GM12878 (cell line): ENCODE data around the gene DICER1. TPM values are rescaled to one million over a fixed set of nuclear protein-coding genes. Genes with fewer than 3 reads are reported as not detected.

Experiments
- ATAC-seq: fragments of 200-7000 bp; cut with Tn5 transposase; 3 replicates; pipeline ENCODE4 v1.9.1; 2020; ENCODE audit warnings: mild to moderate bottlenecking, moderate library complexity
- BruUV-seq: library from RNA; stranded (reverse); fragments of 400-500 nt; replicated peaks from 2 replicates; lab custom pipeline; 2021; lab: Mats Ljungman, UMichigan
- CTCF ChIA-PET: fragments of 300-600 bp; sonication (Branson Sonifier 250); formaldehyde crosslinking; extraction: SDS; loops from one replicate; lab custom pipeline; 2021; ENCODE audit warnings: inconsistent platforms; lab: Yijun Ruan, JAX
- POLR2A ChIA-PET: fragments of 350-600 bp; formaldehyde crosslinking; extraction: SDS; loops from one replicate; lab custom pipeline; 2021; ENCODE audit warnings: inconsistent platforms; lab: Charles Lee
- RAD21 ChIA-PET: fragments of 300-600 bp; sonication (Branson Sonifier 250); formaldehyde crosslinking; loops from one replicate; lab custom pipeline; 2023; ENCODE audit warnings: antibody characterized with exemption; ENCODE audit not compliant: unreplicated experiment; lab: Charles Lee
- SMC1A ChIA-PET: fragments of 300-600 bp; sonication (Branson Sonifier 250); formaldehyde crosslinking; loops from one replicate; lab custom pipeline; 2023; ENCODE audit not compliant: unreplicated experiment, uncharacterized antibody; lab: Charles Lee
- DNase-seq: peaks from one replicate; pipeline ENCODE4 v3.0.0-alpha.2; 2011; ENCODE audit warnings: low read depth, low spot score
- FAIRE-seq: peaks from 3 replicates; lab custom pipeline; 2011; peaks lifted over from hg19 to GRCh38; lab: Jason Lieb, UNC
- H2AFZ ChIP-seq: 2 replicates; pipeline ENCODE4 v1.6.0; 2011; ENCODE audit warnings: low read depth, low read length, control low read depth; ENCODE audit not compliant: control insufficient read depth
- H3K27ac ChIP-seq: 2 replicates; pipeline ENCODE4 v1.5.1; 2011; ENCODE audit warnings: control low read depth; ENCODE audit not compliant: control insufficient read depth, insufficient read depth
- H3K27me3 ChIP-seq, 2 experiments: replicated peaks in 1 of 2; 2 replicates each; pipeline versions ENCODE4 v1.6.0 to v1.6.1; 2011; ENCODE audit warnings: low read length in 1 of 2; ENCODE audit not compliant: control insufficient read depth in 2 of 2, insufficient read depth in 2 of 2
- H3K36me3 ChIP-seq, 2 experiments: 2 replicates each; pipeline ENCODE4 v1.5.1; 2011; ENCODE audit warnings: low read length in 1 of 2; ENCODE audit not compliant: control insufficient read depth in 2 of 2, insufficient read depth in 2 of 2
- H3K4me1 ChIP-seq: 2 replicates; pipeline ENCODE4 v1.6.1; 2011; ENCODE audit warnings: mild to moderate bottlenecking, low read length, moderate library complexity, mixed read lengths; ENCODE audit not compliant: control insufficient read depth, insufficient read depth
- H3K4me2 ChIP-seq: 2 replicates; pipeline ENCODE4 v1.6.0; 2011; ENCODE audit warnings: control low read depth; ENCODE audit not compliant: control insufficient read depth, insufficient read depth
- H3K4me3 ChIP-seq: fragments of 200-600 bp; sonication (generic); 2 replicates; pipeline ENCODE4 v1.5.1; 2016
- H3K79me2 ChIP-seq: 2 replicates; pipeline ENCODE4 v1.6.0; 2011; ENCODE audit warnings: low read length; ENCODE audit not compliant: control insufficient read depth, insufficient read depth
- H3K9ac ChIP-seq: 2 replicates; pipeline ENCODE4 v1.8.0; 2011; ENCODE audit warnings: low read length, control low read depth, mixed read lengths; ENCODE audit not compliant: control insufficient read depth, insufficient read depth
- H3K9me3 ChIP-seq: replicated peaks from 3 replicates; pipeline ENCODE4 v1.5.1; 2011; ENCODE audit warnings: mild to moderate bottlenecking, low read length; ENCODE audit not compliant: control insufficient read depth, insufficient read depth
- H4K20me1 ChIP-seq: 2 replicates; pipeline ENCODE4 v1.6.0; 2011; ENCODE audit not compliant: control insufficient read depth, insufficient read depth
- EGR1 ChIP-seq, 2 experiments: IDR thresholded peaks; 1 replicate in 1 of 2; 2 replicates in 1 of 2; pipeline ENCODE4 v1.6.1; 2011 to 2012; ENCODE audit warnings: low read depth in 2 of 2, low read length in 2 of 2, borderline replicate concordance in 1 of 2, mild to moderate bottlenecking in 1 of 2, moderate library complexity in 1 of 2
- KLF5 ChIP-seq: fragments of 450-650 bp; IDR thresholded peaks from 2 replicates; pipeline ENCODE4 v1.6.1; 2014; ENCODE audit warnings: mild to moderate bottlenecking; ENCODE audit not compliant: partially characterized antibody
- MEF2B ChIP-seq: fragments of 450-650 bp; IDR thresholded peaks from 2 replicates; pipeline ENCODE4 v1.6.1; 2018; ENCODE audit warnings: mild to moderate bottlenecking, moderate library complexity; ENCODE audit not compliant: partially characterized antibody, poor library complexity, severe bottlenecking
- MTA3 ChIP-seq: IDR thresholded peaks from 2 replicates; pipeline ENCODE4 v1.6.1; 2012; ENCODE audit warnings: low read length, inconsistent platforms, borderline replicate concordance
- MYB ChIP-seq: fragments of 150-350 bp; IDR thresholded peaks from 2 replicates; pipeline ENCODE4 v1.6.1; 2014; ENCODE audit warnings: mild to moderate bottlenecking, low read depth, low read length, borderline replicate concordance
- PML ChIP-seq: IDR thresholded peaks from 2 replicates; pipeline ENCODE4 v1.6.1; 2012; ENCODE audit warnings: low read length, inconsistent platforms
- POU2F2 ChIP-seq: IDR thresholded peaks from 3 replicates; pipeline ENCODE4 v1.6.1; 2011; ENCODE audit warnings: low read depth, mild to moderate bottlenecking, low read length, borderline replicate concordance
- SMC3 ChIP-seq: IDR thresholded peaks from 2 replicates; pipeline ENCODE4 v1.6.1; 2011; ENCODE audit warnings: low read length, improper control_type of control experiment, borderline replicate concordance
- TAF1 ChIP-seq: IDR thresholded peaks from 2 replicates; pipeline ENCODE4 v1.6.1; 2011; ENCODE audit warnings: mild to moderate bottlenecking, low read depth, low read length, borderline replicate concordance
- TCF12 ChIP-seq: IDR thresholded peaks from 2 replicates; pipeline ENCODE4 v1.6.1; 2011; ENCODE audit warnings: low read depth, mild to moderate bottlenecking, low read length
- WGBS: methylation state at CpG from one replicate; pipeline ENCODE4 v1.1.6; 2016; ENCODE audit warnings: low lambda C conversion rate; ENCODE audit not compliant: insufficient replicate concordance, insufficient coverage; ENCODE audit errors: missing lambda C conversion rate; 5-methylcytosine and 5-hydroxymethylcytosine counted together
- in situ Hi-C: fragments of 300-500 bp; cut with MboI; formaldehyde crosslinking; loops from 9 replicates; pipeline ENCODE4 v1.14.3; 2018; ENCODE audit warnings: mixed read lengths
- intact Hi-C: fragments of 100-400 bp; cut with micrococcal nuclease; formaldehyde crosslinking; loops from one replicate; pipeline ENCODE4 v1.14.2; 2022; ENCODE audit not compliant: unreplicated experiment
- polyA plus RNA-seq, 11 experiments: library from polyadenylated mRNA; depleted of rRNA in 4 of 11; unstranded in 6 of 11; stranded (reverse) in 5 of 11; fragments of >200 nt; fragmentation: Nextera tagmentation in 4 of 11; fragmentation: Illumina TruSeq in 1 of 11; extraction: Ambion mirVana in 4 of 11; extraction: Trizol in 1 of 11; gene quantifications; 1 replicate in 1 of 11; 2 replicates in 10 of 11; pipeline versions ENCODE4 v1.2.1 to v1.2.3, GENCODE V29; 2011 to 2016; ENCODE audit warnings: inconsistent platforms in 2 of 11, missing spikeins in 2 of 11, low read depth in 1 of 11
- total RNA-seq, 4 experiments: library from RNA; depleted of rRNA in 3 of 4; stranded (reverse); fragments of >200 nt in 3 of 4; fragmentation: Illumina TruSeq in 1 of 4; extraction: Trizol in 1 of 4; gene quantifications; 2 replicates each; pipeline versions ENCODE4 v1.2.1 to v1.2.3, GENCODE V29; 2013 to 2021
- TF ChIP-seq, protein P1 (sequence below): IDR thresholded peaks from 2 replicates; pipeline ENCODE4 v1.6.1; 2012; ENCODE audit warnings: improper control_type of control experiment, low read depth, low read length; ENCODE audit not compliant: insufficient replicate concordance
- TF ChIP-seq, protein P2 (sequence below): fragments of 150-350 bp; IDR thresholded peaks from 2 replicates; pipeline ENCODE4 v1.6.1; 2016; ENCODE audit warnings: low read depth, low read length
- TF ChIP-seq, protein P3 (sequence below): IDR thresholded peaks from 2 replicates; pipeline ENCODE4 v1.6.1; 2012; ENCODE audit warnings: low read length, inconsistent platforms

DICER1 gene
- total and polyA plus RNA-seq, 10 of the 15 experiments (the other 5 are each of a cell fraction or from before 2014, with no cell fraction given), result 6.8 to 70.8 (median 37.1) TPM

DNA sequence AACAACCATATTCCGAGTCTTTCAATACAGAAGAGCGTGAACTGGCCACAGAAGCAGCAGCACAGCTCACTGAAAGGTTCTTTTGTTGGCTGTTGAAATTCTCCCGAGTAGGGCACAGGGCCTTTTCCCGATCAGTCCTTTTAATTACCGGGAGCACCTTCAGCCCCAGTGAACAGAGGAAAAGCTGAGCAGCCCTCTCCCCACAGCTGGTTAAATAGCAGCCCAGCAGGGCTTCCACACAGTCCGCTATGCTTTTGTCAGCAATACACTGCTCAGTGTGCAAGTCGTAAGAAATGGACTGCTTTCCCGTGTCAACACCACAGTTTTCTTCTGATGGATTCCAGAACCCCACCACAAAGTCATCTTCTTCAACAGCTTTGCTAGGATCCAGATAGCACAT, 61.3 kb downstream of the DICER1 start:
- ATAC-seq (no peak), FAIRE-seq (no peak), DNase-seq (no peak)
- peaks cover 11 to 13% of the 10 kb centered on the region in 2 experiments; a peak in 3 of 4 replicates for H3K36me3 ChIP-seq
- WGBS, result 98% methylated on average over 8 of the region's 8 CpGs
- in situ Hi-C loops (no loop called here), intact Hi-C loops (loop anchor here (10.0 kb wide), 1 partner anchor 411 kb away; no protein-coding TSS in a partner anchor)
- no peaks in the 10 kb centered on the region for H3K4me1 ChIP-seq
- H4K20me1 ChIP-seq, result no peaks in the 10 kb centered on the region
- RAD21 ChIA-PET, result no interaction called here
- no peak overlapping the region for H3K9ac ChIP-seq
- no TSS peak for BruUV-seq
- H3K27me3 ChIP-seq, result no peaks in the 10 kb centered on the region
- CTCF ChIA-PET, result no interaction called here
- no peaks in the 10 kb centered on the region; the same call in 1 of the 2 replicates for H3K79me2 ChIP-seq
- POLR2A ChIA-PET, result no interaction called here
- SMC1A ChIA-PET, result interaction anchor here (1.5 kb wide), 1 partner anchor 8 kb away, joined by 4 read pairs; no protein-coding TSS in a partner anchor
- no peak overlapping the region for H2AFZ ChIP-seq
- H3K4me3 ChIP-seq, result no peak overlapping the region
- H3K27ac ChIP-seq, result no peak overlapping the region
- H3K9me3 ChIP-seq, result no peaks in the 10 kb centered on the region
- no peak overlapping the region for H3K4me2 ChIP-seq
- TF ChIP-seq POU2F2, result no peak
- TF ChIP-seq, protein P1, sequence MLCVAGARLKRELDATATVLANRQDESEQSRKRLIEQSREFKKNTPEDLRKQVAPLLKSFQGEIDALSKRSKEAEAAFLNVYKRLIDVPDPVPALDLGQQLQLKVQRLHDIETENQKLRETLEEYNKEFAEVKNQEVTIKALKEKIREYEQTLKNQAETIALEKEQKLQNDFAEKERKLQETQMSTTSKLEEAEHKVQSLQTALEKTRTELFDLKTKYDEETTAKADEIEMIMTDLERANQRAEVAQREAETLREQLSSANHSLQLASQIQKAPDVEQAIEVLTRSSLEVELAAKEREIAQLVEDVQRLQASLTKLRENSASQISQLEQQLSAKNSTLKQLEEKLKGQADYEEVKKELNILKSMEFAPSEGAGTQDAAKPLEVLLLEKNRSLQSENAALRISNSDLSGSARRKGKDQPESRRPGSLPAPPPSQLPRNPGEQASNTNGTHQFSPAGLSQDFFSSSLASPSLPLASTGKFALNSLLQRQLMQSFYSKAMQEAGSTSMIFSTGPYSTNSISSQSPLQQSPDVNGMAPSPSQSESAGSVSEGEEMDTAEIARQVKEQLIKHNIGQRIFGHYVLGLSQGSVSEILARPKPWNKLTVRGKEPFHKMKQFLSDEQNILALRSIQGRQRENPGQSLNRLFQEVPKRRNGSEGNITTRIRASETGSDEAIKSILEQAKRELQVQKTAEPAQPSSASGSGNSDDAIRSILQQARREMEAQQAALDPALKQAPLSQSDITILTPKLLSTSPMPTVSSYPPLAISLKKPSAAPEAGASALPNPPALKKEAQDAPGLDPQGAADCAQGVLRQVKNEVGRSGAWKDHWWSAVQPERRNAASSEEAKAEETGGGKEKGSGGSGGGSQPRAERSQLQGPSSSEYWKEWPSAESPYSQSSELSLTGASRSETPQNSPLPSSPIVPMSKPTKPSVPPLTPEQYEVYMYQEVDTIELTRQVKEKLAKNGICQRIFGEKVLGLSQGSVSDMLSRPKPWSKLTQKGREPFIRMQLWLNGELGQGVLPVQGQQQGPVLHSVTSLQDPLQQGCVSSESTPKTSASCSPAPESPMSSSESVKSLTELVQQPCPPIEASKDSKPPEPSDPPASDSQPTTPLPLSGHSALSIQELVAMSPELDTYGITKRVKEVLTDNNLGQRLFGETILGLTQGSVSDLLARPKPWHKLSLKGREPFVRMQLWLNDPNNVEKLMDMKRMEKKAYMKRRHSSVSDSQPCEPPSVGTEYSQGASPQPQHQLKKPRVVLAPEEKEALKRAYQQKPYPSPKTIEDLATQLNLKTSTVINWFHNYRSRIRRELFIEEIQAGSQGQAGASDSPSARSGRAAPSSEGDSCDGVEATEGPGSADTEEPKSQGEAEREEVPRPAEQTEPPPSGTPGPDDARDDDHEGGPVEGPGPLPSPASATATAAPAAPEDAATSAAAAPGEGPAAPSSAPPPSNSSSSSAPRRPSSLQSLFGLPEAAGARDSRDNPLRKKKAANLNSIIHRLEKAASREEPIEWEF, result no peak
- no peak for TF ChIP-seq EGR1 (IDR thresholded peaks at IDR 0.05; ENCODE audit: borderline replicate concordance in 1 of 2, low read depth in 2 of 2, low read length in 2 of 2)
- TF ChIP-seq PML, result no peak
- TF ChIP-seq SMC3, result no peak
- no peak for TF ChIP-seq MTA3
- no peak for TF ChIP-seq KLF5
- TF ChIP-seq, protein P2, sequence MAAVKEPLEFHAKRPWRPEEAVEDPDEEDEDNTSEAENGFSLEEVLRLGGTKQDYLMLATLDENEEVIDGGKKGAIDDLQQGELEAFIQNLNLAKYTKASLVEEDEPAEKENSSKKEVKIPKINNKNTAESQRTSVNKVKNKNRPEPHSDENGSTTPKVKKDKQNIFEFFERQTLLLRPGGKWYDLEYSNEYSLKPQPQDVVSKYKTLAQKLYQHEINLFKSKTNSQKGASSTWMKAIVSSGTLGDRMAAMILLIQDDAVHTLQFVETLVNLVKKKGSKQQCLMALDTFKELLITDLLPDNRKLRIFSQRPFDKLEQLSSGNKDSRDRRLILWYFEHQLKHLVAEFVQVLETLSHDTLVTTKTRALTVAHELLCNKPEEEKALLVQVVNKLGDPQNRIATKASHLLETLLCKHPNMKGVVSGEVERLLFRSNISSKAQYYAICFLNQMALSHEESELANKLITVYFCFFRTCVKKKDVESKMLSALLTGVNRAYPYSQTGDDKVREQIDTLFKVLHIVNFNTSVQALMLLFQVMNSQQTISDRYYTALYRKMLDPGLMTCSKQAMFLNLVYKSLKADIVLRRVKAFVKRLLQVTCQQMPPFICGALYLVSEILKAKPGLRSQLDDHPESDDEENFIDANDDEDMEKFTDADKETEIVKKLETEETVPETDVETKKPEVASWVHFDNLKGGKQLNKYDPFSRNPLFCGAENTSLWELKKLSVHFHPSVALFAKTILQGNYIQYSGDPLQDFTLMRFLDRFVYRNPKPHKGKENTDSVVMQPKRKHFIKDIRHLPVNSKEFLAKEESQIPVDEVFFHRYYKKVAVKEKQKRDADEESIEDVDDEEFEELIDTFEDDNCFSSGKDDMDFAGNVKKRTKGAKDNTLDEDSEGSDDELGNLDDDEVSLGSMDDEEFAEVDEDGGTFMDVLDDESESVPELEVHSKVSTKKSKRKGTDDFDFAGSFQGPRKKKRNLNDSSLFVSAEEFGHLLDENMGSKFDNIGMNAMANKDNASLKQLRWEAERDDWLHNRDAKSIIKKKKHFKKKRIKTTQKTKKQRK, result no peak
- no peak for TF ChIP-seq TAF1
- TF ChIP-seq, protein P3, sequence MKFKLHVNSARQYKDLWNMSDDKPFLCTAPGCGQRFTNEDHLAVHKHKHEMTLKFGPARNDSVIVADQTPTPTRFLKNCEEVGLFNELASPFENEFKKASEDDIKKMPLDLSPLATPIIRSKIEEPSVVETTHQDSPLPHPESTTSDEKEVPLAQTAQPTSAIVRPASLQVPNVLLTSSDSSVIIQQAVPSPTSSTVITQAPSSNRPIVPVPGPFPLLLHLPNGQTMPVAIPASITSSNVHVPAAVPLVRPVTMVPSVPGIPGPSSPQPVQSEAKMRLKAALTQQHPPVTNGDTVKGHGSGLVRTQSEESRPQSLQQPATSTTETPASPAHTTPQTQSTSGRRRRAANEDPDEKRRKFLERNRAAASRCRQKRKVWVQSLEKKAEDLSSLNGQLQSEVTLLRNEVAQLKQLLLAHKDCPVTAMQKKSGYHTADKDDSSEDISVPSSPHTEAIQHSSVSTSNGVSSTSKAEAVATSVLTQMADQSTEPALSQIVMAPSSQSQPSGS, result no peak
- TF ChIP-seq MEF2B, result no peak
- no peak for TF ChIP-seq MYB
- no peak for TF ChIP-seq TCF12
